Measurements from ENCODE around the gene SPNS2.

The SPNS2 gene

DNA sequence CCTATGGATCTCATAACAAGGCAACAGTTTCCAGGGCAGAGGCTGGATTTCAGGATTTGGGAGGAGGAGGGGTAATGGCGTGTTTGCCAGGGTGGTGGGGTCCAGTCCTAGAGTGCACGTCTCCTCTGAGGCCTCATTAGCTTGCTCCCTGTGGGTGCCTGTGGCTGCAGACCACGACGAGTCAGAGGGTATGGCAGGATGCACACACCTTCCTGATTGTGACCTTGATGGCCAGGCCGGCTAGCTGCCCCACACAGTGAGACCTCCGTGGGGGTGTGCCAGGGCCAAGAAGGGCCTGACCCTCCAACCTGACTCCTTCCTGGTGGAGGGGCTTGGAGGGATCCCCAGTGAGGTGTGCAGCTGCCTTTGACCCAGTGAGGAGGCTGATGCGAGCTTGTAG lies 81.6 kb downstream of the SPNS2 start:
- TF ChIP-seq CTCF (IDR thresholded peaks at IDR 0.05; ENCODE audit: insufficient read depth, low read depth, low read length, missing control alignments) = no peak
- no peak for DNase-seq (ENCODE audit: low read depth)
- no peak overlapping the region for H3K4me3 ChIP-seq (ENCODE audit: low read length)

DNA sequence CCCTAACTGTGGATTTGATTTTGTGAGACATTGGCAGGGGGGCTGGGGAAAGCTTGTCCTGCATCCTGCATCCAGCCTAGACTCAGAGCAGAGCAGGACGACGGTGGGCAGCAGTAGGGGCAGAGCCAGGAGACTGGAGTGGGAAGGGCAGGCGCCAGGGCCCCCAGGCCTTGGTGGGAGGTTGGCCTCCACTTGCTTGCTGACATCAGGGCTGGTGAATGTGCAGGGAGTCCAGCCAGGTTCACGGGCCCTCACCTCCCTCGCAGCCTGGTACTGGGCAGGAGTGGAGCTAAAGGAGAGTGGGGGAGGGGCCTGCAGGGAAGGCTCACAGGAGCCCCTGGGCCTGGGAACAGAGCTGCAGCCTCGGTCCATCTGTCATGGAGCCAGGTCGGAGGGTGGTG lies 83.4 kb downstream of the SPNS2 start:
- no peak overlapping the region for H3K4me3 ChIP-seq (ENCODE audit: low read length)
- DNase-seq (ENCODE audit: low read depth) = no peak
- TF ChIP-seq CTCF (IDR thresholded peaks at IDR 0.05; ENCODE audit: insufficient read depth, low read depth, low read length, missing control alignments) = no peak

GRCh38 chr17:4582691-4583090 lies 84.0 kb downstream of the SPNS2 start:
- no peak for TF ChIP-seq CTCF (IDR thresholded peaks at IDR 0.05; ENCODE audit: insufficient read depth, low read depth, low read length, missing control alignments)
- DNase-seq (ENCODE audit: low read depth) = no peak

GRCh38 chr17:4583206-4583605 lies 84.5 kb downstream of the SPNS2 start:
- no peak overlapping the region for H3K4me3 ChIP-seq (ENCODE audit: low read length)
- DNase-seq (ENCODE audit: low read depth) = no peak
- no peak for TF ChIP-seq CTCF (IDR thresholded peaks at IDR 0.05; ENCODE audit: insufficient read depth, low read depth, low read length, missing control alignments)

More at GRCh38 chr17:4582691-4583090, 84.0 kb downstream of the SPNS2 start:
- H3K4me3 ChIP-seq (ENCODE audit: low read length) = no peak overlapping the region

- no peak for DNase-seq (ENCODE audit: low read depth)
- TF ChIP-seq CTCF (IDR thresholded peaks at IDR 0.05; ENCODE audit: insufficient read depth, low read depth, low read length, missing control alignments) = no peak
- no peak overlapping the region for H3K4me3 ChIP-seq (ENCODE audit: low read length)
These were observed 85.1 kb downstream of the SPNS2 start for GRCh38 chr17:4583782-4584100.

DNA sequence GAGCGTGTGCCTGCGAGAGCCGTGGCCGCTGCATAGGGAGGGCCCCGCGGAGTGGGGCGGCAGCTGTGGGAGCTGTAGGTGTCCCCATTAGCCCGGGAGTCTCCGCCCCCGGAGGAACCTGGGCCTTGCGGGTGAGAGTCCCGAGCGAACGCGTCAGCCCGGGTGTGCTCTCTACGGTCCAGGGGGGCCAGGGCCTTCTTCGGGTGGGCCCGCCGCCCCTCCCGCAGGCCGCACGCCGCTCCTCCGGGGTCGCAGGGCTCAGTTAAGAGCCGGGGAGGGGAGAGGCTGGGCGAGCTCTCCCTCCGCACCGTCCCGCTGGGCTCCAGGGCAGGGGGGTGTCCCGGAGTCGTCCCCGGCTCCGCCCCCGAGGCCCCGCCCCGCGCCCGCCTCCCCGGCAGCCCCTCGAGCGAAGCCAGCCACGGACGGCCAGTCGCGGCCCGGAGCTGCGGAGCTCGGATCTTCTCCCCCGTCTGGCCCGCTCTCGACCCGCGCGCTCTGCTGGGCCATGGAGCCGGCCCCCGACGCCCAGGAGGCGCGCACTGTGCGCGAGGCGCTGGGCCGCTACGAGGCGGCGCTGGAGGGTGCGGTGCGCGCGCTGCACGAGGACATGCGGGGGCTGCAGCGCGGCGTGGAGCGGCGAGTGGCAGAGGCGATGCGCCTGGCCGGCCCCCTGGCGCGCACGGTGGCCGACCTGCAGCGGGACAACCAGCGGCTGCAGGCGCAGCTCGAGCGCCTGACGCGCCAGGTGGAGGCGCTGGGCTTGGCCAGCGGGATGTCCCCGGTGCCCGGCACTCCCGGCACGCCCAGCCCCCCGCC lies 85.6 kb downstream of the SPNS2 start, which contains the start of gene SMTNL2:
TSS of gene SMTNL2 (plus strand) at position 429 of the 816 bp plus-strand sequence. CDS start at position 506, 77 bp downstream.
- TF ChIP-seq CTCF (IDR thresholded peaks at IDR 0.05; ENCODE audit: insufficient read depth, low read depth, low read length, missing control alignments) = no peak
- no peak within 1 kb of the TSS for H3K4me3 ChIP-seq (ENCODE audit: low read length)
- no peak for DNase-seq (ENCODE audit: low read depth)

All from epithelial cell of esophagus (primary cell).